Measurements from ENCODE around the gene MYO1H. TPM values are rescaled to one million over a fixed set of nuclear protein-coding genes. Genes with fewer than 3 reads are reported as not detected.

The MYO1H gene
- total RNA-seq, 2 donors from 2014 or later = not detected

GRCh38 chr12:109489016-109489954, 141.6 kb downstream of the MYO1H start:
- Mint-ChIP-seq H3K36me3 (ENCODE audit: low read depth) (peaks cover 95% of the 10 kb centered on the region), H3K4me3 (no peak overlapping the region), H3K4me1 (no peaks in the 10 kb centered on the region), H3K9me3 (no peaks in the 10 kb centered on the region), H3K27me3 (no peaks in the 10 kb centered on the region), H3K27ac (no peak overlapping the region)
- no peak for ATAC-seq (replicated peaks)

GRCh38 chr12:109489955-109490565, 142.4 kb downstream of the MYO1H start:
- Mint-ChIP-seq H3K36me3 (ENCODE audit: low read depth) (peaks cover 95% of the 10 kb centered on the region), H3K27ac (no peak overlapping the region), H3K9me3 (no peaks in the 10 kb centered on the region), H3K4me3 (no peak overlapping the region), H3K4me1 (no peaks in the 10 kb centered on the region), H3K27me3 (no peaks in the 10 kb centered on the region)
- no peak for ATAC-seq (replicated peaks)

GRCh38 chr12:109491671-109492070, 144.0 kb downstream of the MYO1H start:
- Mint-ChIP-seq H3K9me3 (no peaks in the 10 kb centered on the region), H3K27me3 (no peaks in the 10 kb centered on the region), H3K4me1 (no peaks in the 10 kb centered on the region), H3K4me3 (no peak overlapping the region), H3K27ac (no peak overlapping the region), H3K36me3 (ENCODE audit: low read depth) (peaks cover 95% of the 10 kb centered on the region)
- ATAC-seq (replicated peaks) = no peak

- no peaks in the 10 kb centered on the region for H3K9me3 Mint-ChIP-seq
- no peak overlapping the region for H3K4me3 Mint-ChIP-seq
- no peak overlapping the region for H3K27ac Mint-ChIP-seq
- ATAC-seq (replicated peaks) = no peak
- H3K36me3 Mint-ChIP-seq (ENCODE audit: low read depth) = peaks cover 95% of the 10 kb centered on the region
- no peaks in the 10 kb centered on the region for H3K27me3 Mint-ChIP-seq
- no peaks in the 10 kb centered on the region for H3K4me1 Mint-ChIP-seq
Observed at GRCh38 chr12:109492371-109492770, 144.7 kb downstream of the MYO1H start.

- Mint-ChIP-seq H3K4me3 (no peak overlapping the region), H3K9me3 (no peaks in the 10 kb centered on the region), H3K4me1 (no peaks in the 10 kb centered on the region), H3K27me3 (no peaks in the 10 kb centered on the region), H3K36me3 (ENCODE audit: low read depth) (peaks cover 95% of the 10 kb centered on the region), H3K27ac (no peak overlapping the region)
- no peak for ATAC-seq (replicated peaks)
Observed at GRCh38 chr12:109493090-109493489, 145.4 kb downstream of the MYO1H start.

GRCh38 chr12:109493938-109494337, 146.2 kb downstream of the MYO1H start:
- Mint-ChIP-seq H3K4me1 (no peaks in the 10 kb centered on the region), H3K27ac (no peak overlapping the region), H3K4me3 (no peak overlapping the region), H3K9me3 (no peaks in the 10 kb centered on the region), H3K36me3 (ENCODE audit: low read depth) (peaks cover 95% of the 10 kb centered on the region), H3K27me3 (no peaks in the 10 kb centered on the region)
- ATAC-seq (replicated peaks) = no peak

GRCh38 chr12:109494348-109494881, 146.7 kb downstream of the MYO1H start:
- H3K4me3 Mint-ChIP-seq = no peak overlapping the region
- no peaks in the 10 kb centered on the region for H3K9me3 Mint-ChIP-seq
- H3K4me1 Mint-ChIP-seq = no peaks in the 10 kb centered on the region
- H3K27ac Mint-ChIP-seq = no peak overlapping the region
- H3K36me3 Mint-ChIP-seq (ENCODE audit: low read depth) = peaks cover 95% of the 10 kb centered on the region
- H3K27me3 Mint-ChIP-seq = no peaks in the 10 kb centered on the region
- no peak for ATAC-seq (replicated peaks)

GRCh38 chr12:109495012-109495411, 147.3 kb downstream of the MYO1H start:
- peaks cover 95% of the 10 kb centered on the region for H3K36me3 Mint-ChIP-seq (ENCODE audit: low read depth)
- no peak for ATAC-seq (replicated peaks)
- H3K27ac Mint-ChIP-seq = no peak overlapping the region
- H3K27me3 Mint-ChIP-seq = no peaks in the 10 kb centered on the region
- H3K9me3 Mint-ChIP-seq = no peaks in the 10 kb centered on the region
- H3K4me3 Mint-ChIP-seq = no peak overlapping the region
- no peaks in the 10 kb centered on the region for H3K4me1 Mint-ChIP-seq

- Mint-ChIP-seq H3K36me3 (ENCODE audit: low read depth) (peaks cover 95% of the 10 kb centered on the region), H3K4me1 (no peaks in the 10 kb centered on the region), H3K27ac (no peak overlapping the region), H3K4me3 (no peak overlapping the region), H3K27me3 (no peaks in the 10 kb centered on the region), H3K9me3 (no peaks in the 10 kb centered on the region)
- ATAC-seq (replicated peaks) = no peak
Observed at GRCh38 chr12:109496306-109496705, 148.6 kb downstream of the MYO1H start.

- no peak for ATAC-seq (replicated peaks)
- Mint-ChIP-seq H3K27me3 (no peaks in the 10 kb centered on the region), H3K36me3 (ENCODE audit: low read depth) (peaks cover 97% of the 10 kb centered on the region), H3K9me3 (no peaks in the 10 kb centered on the region), H3K27ac (no peak overlapping the region), H3K4me3 (no peak overlapping the region), H3K4me1 (no peaks in the 10 kb centered on the region)
Observed at GRCh38 chr12:109497675-109498074, 150.0 kb downstream of the MYO1H start.

Other genes starting within 250 kb of the MYO1H start
- gene ACACB, start 231.3 kb upstream of the MYO1H start, total RNA-seq = 10 to 100 TPM in 1 of 2 donors, 1 to 10 TPM in 1; 7.4 to 17.3 TPM
- gene FOXN4, start 38.6 kb upstream of the MYO1H start, total RNA-seq = not detected
- gene KCTD10, start 129.4 kb downstream of the MYO1H start, total RNA-seq = 10 to 100 TPM; 50.8 to 70.6 TPM
- gene UBE3B, start 129.7 kb downstream of the MYO1H start, total RNA-seq = 10 to 100 TPM; 36.4 to 42.3 TPM
- 10 to 100 TPM; 17.8 to 22.2 TPM for gene MMAB, start 225.6 kb downstream of the MYO1H start, total RNA-seq
- 10 to 100 TPM; 10.7 to 15.6 TPM for gene MVK, start 225.9 kb downstream of the MYO1H start, total RNA-seq

Measured in activated T-helper 17 cell treated with anti-CD3 and anti-CD28 coated beads, Interleukin-2, amount 50 U/mL, for 72 hours (primary cell).